NCI-H146 (cell line): Measurements from ENCODE around the gene AMMECR1.
"Not testable (repeated sequence)": the region's sequence is repeated elsewhere in the genome, so short reads cannot be mapped to it uniquely, and the experiment has no call there.

Experiments used
- DNase-seq: peaks from one replicate; lab custom pipeline; 2025; lab: John Stamatoyannopoulos, UW

AMMECR1 gene

GRCh38 chrX:110317820-110318663, at the start of gene AMMECR1:
AMMECR1 (minus strand) TSS chrX:110318085; CDS start chrX:110318071, 14 bp downstream.
- peak; percentile 83 for DNase-seq

GRCh38 chrX:110363244-110363643, 45.4 kb upstream of the AMMECR1 start:
- no peak for DNase-seq

GRCh38 chrX:110359273-110359672, 41.4 kb upstream of the AMMECR1 start:
- no peak for DNase-seq

GRCh38 chrX:110358548-110358947, 40.7 kb upstream of the AMMECR1 start, which contains the start of gene RTL9:
RTL9 (plus strand) TSS chrX:110358848; CDS start chrX:110450618, 91,770 bp downstream.
- no peak for DNase-seq

GRCh38 chrX:110346681-110347080, 28.8 kb upstream of the AMMECR1 start:
- DNase-seq, result no peak

GRCh38 chrX:110341189-110342035, 23.5 kb upstream of the AMMECR1 start:
- no peak for DNase-seq

- DNase-seq, result no peak
Observed at GRCh38 chrX:110338935-110339334, 21.1 kb upstream of the AMMECR1 start.

GRCh38 chrX:110333458-110333857, 15.6 kb upstream of the AMMECR1 start:
- not testable (repeated sequence) for DNase-seq

GRCh38 chrX:110331444-110332030, 13.7 kb upstream of the AMMECR1 start:
- no peak for DNase-seq

- DNase-seq, result not testable (repeated sequence)
Observed at GRCh38 chrX:110328613-110329012, 10.7 kb upstream of the AMMECR1 start.

GRCh38 chrX:110327336-110327735, 9.5 kb upstream of the AMMECR1 start:
- no peak for DNase-seq

- no peak for DNase-seq
Observed at GRCh38 chrX:110326712-110327111, 8.8 kb upstream of the AMMECR1 start.

GRCh38 chrX:110322603-110323002, 4.7 kb upstream of the AMMECR1 start:
- no peak for DNase-seq

GRCh38 chrX:110321670-110322069, 3.8 kb upstream of the AMMECR1 start:
- DNase-seq, result no peak

GRCh38 chrX:110321081-110321480, 3.2 kb upstream of the AMMECR1 start:
- DNase-seq, result no peak

GRCh38 chrX:110320381-110320987, 2.6 kb upstream of the AMMECR1 start:
- no peak for DNase-seq

- no peak for DNase-seq
Observed at GRCh38 chrX:110318664-110318968, 731 bp upstream of the AMMECR1 start.

GRCh38 chrX:110317061-110317819, 645 bp downstream of the AMMECR1 start:
- peak; percentile 30 for DNase-seq

- peak; percentile 44 for DNase-seq
Observed at GRCh38 chrX:110316351-110317060, 1.4 kb downstream of the AMMECR1 start.

GRCh38 chrX:110315551-110315950, 2.3 kb downstream of the AMMECR1 start:
- no peak for DNase-seq
